NCI-H1105 (cell line): Measurements from ENCODE around the gene CCDC88C.
"Not testable (repeated sequence)": the region's sequence is repeated elsewhere in the genome, so short reads cannot be mapped to it uniquely, and the experiment has no call there.

Experiments used
- DNase-seq: peaks from one replicate; lab custom pipeline; 2025; lab: John Stamatoyannopoulos, UW

CCDC88C gene

DNA sequence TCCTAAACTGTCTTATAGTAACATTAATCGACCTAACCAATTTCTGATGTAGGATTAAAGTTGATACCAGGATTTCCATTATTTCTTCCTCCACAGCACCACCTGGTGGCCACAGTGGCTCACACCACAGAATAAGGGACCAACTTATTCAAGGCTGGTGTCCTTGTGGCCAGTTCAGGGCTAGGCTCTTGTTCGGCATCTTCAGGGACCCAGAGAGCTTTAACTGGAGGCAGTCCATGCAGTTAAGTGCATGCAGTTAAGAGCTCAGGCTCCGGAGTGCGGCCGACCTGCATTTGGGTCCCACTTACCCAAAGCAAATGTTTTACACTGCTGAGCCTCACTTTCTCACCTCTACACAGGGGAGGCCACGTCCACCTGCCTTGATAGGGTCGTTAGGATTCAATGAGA, 131.1 kb downstream of the CCDC88C start:
- DNase-seq: peak; percentile 54

DNA sequence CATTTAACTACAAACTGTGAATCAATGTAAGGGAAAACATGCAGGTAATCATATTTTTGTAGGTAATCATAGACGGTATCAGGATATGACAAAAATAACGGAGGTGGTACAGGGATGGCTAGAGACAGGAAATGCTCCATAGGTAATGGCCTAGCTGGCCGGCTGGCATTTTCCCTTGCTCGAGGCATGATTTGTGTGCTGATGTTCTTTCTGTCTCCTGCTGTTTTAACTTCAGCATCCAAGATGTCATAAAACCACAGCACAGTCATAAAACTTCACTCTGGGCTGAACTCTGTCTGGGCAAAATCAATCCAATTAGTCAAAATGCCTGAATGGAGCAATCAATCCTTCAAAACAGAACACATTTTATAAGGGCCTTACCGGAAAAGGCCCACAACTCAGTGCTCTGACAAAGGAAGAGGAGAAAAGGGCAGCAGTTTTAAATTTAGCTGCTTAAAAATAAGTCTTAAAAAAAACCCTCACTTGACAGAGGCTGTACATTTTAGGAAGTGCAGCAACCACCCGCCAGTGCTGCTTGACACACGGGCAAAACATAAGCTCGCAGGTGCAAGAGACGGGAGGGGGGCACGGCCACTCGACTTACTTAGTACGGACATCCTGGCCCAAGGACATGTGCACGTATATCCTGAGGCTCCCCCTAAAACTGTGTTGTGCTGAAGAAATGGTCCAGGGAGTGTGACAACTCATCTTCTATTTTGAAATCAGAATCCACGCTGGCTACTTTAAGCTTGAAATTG, 132.7 kb downstream of the CCDC88C start:
- DNase-seq: no peak

DNA sequence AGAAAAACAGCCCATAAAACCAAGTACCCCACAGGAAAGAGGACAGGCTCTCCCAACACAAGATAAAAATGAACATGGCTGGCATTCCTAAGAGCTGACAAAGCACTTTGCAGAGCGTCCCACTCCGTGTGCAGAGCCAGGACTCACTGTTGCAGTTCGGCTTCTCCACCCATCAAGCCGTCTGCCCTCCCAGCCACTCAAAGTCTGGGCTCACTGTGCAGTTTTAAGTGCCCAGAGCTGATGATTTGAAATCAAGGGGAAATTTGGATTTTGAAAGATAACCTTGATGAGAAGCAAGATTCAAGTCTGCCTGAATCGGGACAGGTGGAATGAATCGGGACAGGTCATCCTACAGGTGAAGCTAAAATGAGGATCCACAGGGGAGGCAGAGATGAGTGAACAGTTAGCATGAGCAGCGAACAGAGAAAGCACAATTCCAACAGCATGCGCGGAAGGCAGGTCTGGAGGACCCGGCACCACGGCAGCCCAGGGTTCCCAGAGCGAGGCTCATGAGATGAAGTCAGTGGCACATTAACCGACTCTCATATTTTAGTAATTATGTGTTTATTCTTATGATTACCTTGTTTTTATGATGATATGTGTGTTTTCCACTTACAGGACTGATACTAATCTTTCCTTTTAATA, 133.4 kb downstream of the CCDC88C start:
- no peak for DNase-seq

DNA sequence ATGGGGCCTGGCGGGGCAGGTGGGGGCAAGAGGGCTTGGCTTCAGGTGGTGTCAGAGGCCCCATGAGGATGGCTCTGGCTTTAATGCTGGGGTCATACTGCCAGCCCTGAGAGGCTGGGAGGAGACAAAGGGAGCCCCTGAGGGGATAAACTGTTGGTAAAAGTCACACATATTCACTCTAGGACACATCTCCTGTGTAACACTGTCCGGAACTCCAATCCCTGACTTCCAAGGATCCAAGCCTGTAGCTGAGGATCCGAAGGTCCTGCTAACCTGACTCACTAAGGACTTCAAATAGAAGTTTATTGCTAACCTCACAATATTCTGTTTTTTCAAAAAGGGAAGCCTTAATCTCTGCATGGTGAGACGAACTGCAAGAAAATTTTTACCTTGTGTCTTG, 134.0 kb downstream of the CCDC88C start:
- DNase-seq: no peak

DNA sequence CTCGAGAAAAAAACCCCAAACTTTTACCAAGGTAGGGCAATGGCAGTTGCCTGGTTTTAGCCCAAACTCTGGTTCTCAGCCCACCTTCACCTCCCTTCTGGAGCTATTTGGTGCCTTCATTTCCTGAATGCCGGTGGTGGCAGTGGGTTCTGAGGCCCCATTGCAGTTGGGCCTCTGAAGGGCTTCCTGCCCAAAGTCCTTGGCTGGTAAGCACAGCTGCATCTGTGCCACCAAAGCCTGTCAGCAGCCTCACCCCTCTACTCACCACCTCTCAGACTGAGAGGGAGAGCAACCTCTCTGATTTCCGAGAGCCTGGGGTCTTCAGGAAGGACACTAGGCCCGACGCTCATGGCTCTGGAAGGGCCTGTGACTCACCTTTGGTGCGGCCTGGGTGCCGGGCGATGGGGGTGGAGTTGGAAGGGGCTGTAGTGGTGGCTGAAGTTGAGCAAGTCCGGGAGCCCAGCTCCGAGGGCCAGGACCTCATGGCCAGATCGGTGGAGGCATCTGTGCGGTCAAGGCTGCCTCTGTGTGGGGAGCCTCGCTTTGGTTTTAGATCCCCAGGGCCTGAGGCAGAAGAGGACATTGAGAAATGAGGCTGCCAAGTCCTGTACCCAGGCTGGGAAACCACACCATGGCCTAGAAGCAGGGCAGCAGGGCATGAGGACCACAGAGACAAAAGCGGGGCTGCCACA, 134.5 kb downstream of the CCDC88C start:
- DNase-seq: no peak

DNA sequence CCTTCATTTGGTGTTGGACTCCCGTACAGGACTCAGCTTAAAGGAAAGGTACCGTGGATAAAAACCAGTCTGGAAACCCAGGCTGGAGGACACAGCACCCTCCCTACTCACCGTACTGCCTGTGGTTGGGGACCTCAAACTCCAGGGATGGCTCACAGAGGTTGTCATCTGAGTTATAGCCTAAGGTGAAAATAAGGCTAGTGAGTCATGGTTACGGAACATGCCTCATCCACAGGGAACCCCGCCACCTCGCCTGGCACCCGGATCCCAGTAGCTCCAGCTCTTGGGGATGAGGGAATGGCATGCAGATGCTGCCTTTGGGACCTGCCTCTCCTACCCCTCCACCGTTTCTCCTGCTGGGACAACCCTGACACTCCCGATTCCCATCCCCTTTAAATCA, 136.3 kb downstream of the CCDC88C start:
- DNase-seq: no peak

DNA sequence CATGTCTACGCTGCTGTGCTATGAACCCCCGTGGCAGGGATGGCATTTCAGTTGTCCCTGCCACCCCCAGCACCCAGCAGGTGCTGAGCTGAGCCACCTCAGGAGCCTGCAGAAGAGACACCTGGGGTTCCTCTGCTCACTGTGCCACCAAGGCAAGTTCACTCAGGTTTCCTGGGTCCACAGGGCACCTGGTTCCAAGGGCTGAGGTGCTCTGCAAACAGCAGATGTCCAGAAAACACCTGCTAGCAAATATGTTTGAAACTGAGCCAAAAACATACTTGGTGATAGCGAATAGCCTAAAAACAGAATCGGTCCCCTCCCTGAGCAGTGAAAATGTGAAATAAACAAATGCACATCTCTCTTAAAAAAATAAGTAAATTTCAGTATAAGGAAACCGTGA, 137.5 kb downstream of the CCDC88C start:
- peak; percentile 84 for DNase-seq

DNA sequence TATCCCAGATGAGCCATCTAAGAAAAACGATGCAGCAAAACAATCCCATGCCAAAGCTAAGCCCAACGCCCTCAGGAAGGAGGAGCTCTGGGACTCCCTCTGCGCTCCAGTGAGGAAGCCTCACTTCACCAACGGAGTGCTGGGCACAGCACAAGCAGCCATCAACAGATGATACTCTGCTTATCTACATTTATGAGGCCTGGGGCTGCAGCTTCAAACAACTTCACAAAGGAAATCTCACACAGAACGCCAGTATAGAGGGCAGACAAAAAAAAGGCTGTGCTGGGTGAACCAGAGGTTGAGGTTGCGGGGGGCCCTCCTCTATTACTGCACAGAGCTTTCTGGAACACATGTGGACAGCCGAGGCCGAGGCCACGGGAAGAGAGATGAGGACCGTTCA, 138.3 kb downstream of the CCDC88C start:
- no peak for DNase-seq

DNA sequence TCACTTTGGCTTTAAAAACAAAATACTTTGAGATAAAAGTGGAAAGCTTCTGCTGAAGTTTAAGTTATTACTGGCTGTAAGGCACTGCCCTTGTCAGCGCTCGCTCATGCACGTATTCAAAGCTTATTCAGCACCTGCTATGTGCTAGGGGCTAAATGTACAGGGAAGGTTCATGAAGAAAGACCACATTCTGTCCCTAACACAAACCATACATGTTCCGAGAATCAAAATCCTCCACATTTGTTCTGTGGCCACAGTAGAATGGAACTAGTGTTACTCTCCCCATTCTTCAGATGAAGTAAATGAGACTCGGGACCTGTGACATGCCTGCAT, 139.3 kb downstream of the CCDC88C start:
- DNase-seq: no peak

DNA sequence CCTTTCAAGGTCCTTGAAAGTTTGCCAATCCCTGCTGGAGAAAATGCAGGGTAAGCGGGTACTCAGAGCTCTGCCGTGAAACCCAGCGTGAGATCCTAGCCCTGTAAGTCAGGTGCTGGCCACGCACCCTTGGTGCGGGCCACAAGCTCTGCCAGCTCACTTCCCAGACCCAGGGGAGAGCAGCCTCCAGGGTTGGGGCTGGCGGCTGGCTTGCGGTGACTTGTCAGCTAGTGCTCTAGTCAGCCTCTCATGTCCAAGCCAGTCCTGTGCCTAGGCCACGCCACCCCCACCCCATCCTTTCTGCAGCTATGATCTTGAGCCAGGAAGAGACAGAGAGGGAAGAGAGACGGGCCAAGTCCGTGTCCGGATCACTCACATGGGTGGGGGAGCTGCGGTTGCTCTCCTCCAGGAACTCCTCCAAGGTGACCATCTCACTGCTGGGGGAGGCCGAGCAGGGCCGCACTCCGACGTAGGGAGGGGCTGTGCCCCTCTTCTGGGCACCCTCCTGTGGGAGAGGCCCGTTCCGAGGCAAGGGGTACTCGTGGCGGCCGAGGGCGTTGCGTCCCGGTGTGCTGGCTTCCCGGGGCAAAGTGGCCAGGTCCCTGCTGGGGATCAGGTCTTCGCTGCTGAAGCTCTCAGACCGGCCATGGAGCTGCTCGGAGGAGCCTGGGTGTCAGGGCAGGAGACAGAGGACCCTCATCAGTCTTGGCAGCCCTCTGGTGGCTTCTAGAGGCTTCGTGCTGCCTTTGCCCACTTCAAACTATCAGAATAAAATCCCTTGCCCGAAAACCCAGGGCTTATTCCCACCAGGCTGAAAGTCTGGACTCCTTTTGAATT, 139.9 kb downstream of the CCDC88C start:
- no peak for DNase-seq

DNA sequence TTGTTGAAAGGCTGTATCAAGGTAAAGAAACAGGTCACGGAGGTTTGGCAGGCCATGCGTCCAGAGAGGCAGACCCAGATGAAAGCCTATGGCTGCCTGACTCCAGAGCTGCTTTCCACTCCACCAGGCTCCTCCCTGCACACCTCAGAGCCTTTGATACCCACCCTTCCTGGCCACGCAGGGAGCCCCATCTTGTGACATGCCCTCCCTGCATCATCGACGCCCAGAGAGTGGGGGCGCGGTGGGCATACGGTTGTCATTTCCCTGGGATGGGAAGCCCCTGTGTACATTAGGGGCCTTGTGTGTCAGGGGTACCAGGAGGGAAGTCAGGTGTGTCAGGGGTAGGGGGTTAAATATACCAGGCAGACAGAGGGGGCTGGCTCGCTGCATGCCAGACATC, 142.8 kb downstream of the CCDC88C start:
- no peak for DNase-seq

DNA sequence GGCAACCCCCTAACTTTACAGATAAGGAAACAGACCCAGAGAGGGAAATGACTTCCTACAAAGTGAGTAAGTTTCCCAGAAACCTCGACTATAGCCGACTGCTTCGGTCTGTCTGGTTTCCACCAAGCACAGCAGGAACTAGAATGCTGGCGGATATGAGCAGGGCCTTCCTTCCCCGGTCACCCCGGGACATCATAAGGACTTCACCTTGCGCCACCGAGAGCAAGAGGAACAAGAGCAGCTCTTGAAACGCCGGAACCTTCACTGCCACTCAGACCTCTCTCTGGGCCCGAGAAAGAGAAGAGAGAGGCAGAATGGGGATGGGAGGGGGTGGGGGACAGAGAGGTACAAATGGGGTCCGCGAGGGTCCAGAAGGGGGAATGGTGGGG, 143.7 kb downstream of the CCDC88C start:
- DNase-seq: no peak

DNA sequence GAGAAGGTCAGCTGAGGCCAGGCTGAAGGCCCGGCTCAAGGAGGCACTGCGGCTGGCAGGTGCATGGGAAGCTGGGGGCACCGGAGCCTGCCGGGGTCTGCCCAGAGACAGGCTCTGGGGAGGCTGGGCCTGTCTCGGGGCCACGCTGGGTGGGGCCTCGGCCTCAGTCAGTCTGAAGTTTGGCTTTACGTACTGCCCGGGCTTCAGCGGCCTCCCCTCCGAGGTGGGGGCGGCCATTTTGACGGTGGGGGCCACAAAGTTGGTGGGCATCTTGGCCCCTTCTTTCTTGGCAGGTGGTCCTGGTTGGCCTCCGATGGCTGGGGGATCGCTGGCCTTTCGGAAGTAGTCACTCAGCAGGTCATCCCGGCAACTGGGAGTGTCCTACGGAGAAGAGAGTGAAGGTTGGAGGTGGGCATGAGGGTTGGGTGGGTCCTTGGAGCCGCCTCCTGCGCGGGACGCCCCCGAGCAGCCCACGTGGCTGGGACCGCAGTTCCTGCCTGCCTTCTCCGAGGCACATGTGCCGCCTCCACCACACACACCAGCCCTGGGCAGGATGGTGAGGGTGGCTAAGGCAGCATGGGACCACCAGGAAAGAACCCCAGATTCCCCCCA, 144.2 kb downstream of the CCDC88C start:
- no peak for DNase-seq

DNA sequence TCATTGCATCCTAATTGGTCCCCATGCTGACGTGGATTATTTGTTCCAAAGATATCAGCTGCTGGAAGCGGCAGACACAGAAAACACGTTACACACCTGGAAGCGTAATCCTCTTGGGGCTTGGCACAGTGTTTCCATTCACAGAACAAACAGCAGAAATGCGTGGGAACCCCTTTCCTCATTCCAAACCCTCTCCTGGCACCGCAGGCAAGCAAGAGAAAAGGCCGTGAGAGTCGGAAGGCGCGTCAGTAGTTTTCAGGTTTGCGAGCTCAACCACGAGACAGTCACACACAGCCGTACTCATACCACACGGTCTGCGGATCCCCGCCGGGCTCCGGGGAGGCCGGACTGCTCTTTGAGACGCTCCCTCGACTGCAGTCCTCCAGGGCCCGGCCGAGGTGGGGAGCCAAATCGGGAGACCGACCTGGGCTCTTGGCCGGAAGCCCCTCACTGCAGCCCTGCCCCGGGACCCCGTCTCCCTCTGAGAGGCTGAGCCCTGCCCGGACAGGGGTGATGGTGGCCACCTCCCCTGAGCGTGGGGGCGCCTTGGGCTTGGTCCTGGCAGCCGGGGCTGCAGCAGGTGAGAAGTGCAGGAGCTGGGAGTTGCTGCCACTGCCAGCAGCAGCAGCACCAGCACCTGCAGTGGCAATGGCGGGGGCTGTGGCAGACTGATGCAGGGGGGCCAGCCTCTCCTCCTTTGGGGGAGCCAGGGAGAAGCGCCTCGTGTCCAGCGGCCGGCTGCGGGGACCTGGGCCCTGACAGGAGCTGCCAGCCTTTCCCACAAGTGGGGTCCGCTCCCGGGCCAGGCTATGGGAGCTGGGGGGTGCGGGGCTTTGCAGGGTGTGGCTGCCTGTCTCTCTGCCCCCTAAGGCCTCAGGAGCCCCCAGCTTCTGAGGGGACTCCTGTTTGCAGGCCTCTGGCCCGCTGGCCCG, 145.0 kb downstream of the CCDC88C start:
- no peak for DNase-seq

DNA sequence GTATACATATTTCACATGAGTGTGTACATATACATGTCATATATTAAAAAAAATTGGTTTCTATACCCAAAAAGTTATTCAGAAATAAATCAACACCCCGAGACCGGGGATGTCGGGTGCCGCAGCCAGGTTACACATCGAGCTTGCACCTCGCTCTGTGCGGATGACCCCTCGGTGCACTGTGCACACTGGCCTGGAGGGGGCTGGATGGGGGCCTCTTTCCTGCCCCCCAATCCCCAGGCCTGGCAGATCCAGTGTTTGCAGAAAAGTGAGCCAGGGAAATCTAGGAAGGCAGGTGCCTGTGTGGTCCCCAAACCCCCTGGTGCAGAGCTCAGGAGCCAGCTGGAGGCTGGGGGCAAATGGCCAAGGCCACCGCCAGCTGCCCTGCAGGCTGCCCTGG, 146.0 kb downstream of the CCDC88C start:
- DNase-seq: no peak

DNA sequence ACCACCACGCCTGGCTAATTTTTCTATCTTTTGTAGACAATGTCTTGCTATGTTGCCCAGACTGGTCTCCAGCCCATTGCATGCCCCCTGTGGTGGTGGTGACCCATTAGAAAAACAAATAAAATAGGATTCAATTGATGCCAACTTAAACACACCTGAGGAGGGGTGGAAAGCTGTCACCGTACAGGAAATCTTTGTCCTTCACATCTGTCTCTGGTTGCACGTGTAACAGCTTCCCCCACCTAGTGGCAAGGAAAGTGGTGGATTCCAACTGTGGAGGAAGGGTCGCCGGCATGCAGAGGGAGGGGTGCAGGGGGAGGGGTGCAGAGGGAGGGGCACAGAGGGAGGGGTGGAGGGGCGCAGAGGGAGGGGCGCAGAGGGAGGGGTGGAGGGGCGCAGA, 147.0 kb downstream of the CCDC88C start:
- DNase-seq: no peak

DNA sequence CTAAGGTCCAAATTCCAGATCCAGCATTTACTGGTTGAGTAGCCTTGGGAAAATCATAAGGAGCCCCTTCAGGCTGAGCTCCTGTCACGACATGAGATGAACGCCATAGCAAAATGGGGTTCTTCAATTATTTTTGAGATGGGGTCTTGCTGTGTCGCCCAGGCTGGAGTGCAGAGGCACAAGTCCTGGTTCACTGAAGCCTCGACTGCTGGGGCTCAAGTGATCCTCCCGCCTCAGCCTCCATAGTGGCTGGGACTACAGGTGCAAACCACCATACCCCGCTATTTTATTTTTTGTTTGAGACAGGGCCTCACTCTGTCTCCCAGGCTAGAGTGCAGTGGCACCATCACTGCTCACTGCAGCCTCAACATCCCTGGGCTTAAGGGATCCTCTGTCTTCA, 147.4 kb downstream of the CCDC88C start:
- DNase-seq: no peak

DNA sequence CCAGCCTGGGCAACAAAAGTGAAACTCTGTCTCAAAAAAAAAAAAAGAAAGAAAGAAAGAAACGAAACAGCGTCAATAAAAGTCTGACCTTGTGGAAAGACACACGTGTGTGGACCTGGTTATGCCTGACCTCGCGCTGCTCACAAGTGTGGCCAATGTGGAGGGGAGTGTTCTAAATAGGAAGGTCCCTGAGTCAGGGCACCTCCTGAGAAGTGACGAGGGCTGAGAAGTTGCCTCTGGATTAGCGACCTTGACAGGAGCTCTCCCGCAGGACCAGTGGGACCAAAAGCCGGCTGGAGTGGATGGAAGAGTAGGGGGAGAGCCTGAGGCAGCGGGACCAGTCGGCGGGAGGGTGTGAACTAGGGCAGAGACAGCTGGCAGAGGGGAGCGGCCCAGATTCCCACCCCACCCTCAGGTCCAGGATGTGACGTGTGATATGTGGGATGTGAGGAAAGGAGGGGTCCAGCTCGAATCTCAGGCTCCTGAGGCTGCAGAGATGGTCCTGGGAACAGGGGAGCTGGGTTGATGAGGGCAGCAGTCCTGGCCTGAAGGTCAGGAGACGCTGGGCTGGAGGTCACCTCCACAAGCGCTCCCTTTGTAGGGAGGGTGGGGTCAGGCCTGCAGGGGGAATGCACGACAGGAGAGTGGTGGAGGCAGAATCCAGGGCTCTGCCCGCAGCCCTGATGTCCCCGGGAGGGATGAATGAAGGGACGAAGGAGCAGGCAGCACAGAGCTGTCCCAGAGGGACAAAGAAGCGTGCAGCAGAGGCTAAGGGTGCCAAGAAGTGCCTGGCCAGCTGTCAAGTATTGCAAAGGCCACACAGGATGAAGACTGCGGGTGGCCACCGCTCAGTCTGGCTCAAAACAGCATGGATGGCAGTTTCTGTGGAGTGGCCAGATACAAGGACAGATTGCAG, 148.3 kb downstream of the CCDC88C start:
- no peak for DNase-seq

DNA sequence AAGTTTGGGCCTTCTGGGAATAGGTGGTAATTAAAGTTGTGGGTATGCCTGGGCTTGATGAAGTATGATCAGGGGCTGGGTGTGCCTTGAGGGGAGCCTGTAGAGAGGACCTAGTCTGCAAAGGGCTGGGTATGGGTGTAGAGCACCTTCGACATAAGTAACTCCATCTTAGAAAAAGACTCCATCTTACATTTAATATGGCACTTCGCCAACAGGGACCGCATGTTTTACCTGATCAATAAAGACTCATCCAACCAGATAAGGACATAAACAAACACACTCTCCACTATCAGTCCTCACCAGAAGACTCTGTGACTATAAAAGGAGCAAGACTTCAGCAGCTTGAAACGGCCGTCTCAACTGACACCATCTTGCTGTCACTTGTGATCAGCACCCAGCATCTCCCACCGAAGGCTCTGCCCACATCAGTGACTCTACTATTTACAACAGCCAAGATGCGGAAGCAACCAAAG, 149.6 kb downstream of the CCDC88C start:
- no peak for DNase-seq

DNA sequence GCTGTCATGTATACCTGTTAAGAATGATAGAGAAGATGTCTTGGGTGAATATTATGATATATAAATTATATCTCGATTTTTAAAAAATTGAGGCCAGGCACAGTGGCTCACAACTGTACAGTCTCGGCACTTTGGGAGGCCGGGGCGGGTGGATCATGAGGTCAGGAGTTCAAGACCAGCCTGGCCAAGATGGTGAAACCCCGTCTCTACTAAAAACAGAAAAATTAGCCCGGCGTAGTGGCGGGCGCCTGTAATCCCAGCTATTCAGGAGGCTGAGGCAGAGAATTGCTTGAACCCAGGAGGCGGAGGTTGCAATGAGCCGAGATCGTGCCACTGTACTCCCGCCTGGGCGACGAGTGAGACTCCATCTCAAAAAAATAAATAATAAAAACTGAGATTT, 151.3 kb downstream of the CCDC88C start:
- DNase-seq: not testable (repeated sequence)
